Mesodermal cell (in vitro differentiated cells): ENCODE data around the gene BFSP2.
"Not testable (repeated sequence)": the region's sequence is repeated elsewhere in the genome, so short reads cannot be mapped to it uniquely, and the experiment has no call there.

Experiments used
- H3K27ac ChIP-seq: 2 replicates; pipeline ENCODE4 v1.7.0; 2013; ENCODE audit warnings: mild to moderate bottlenecking, low read depth, low read length, moderate library complexity; ENCODE audit not compliant: severe bottlenecking
- H3K36me3 ChIP-seq: 2 replicates; pipeline ENCODE4 v1.7.1; 2013; ENCODE audit warnings: mild to moderate bottlenecking, low read length, moderate library complexity; ENCODE audit not compliant: control insufficient read depth, insufficient read depth
- H3K4me1 ChIP-seq: one replicate; pipeline ENCODE4 v1.7.1; 2013; ENCODE audit warnings: mild to moderate bottlenecking, low read length; ENCODE audit not compliant: insufficient read depth, control insufficient read depth, poor library complexity, severe bottlenecking
- H3K4me3 ChIP-seq: 2 replicates; pipeline ENCODE4 v1.7.0; 2013; ENCODE audit warnings: low read length, control low read depth, mild to moderate bottlenecking; ENCODE audit not compliant: insufficient read depth, poor library complexity, severe bottlenecking; ENCODE audit errors: extremely low read depth
- H3K9me3 ChIP-seq: 2 replicates; pipeline ENCODE4 v1.7.1; 2013; ENCODE audit warnings: mild to moderate bottlenecking, low read length, moderate library complexity; ENCODE audit not compliant: control insufficient read depth
- WGBS, 2 experiments: methylation state at CpG; one replicate each; pipeline ENCODE4 v1.1.5; 2013; ENCODE audit warnings: missing lambda C conversion rate in 2 of 2; ENCODE audit not compliant: insufficient coverage in 2 of 2; 5-methylcytosine and 5-hydroxymethylcytosine counted together

BFSP2 gene

GRCh38 chr3:133515127-133515526 lies 115.3 kb downstream of the BFSP2 start:
- Histone ChIP-seq H3K36me3 (no peaks in the 10 kb centered on the region), H3K9me3 (no peaks in the 10 kb centered on the region), H3K4me3 (no peak overlapping the region), H3K27ac (no peak overlapping the region), H3K4me1 (no peaks in the 10 kb centered on the region)
- WGBS, 2 experiments: 85 to 92% methylated on average over 1 of the region's 1 CpG

- no peak overlapping the region for H3K27ac ChIP-seq
- no peak overlapping the region for H3K4me3 ChIP-seq
- H3K36me3 ChIP-seq: no peaks in the 10 kb centered on the region
- no peaks in the 10 kb centered on the region for H3K4me1 ChIP-seq
- no peaks in the 10 kb centered on the region for H3K9me3 ChIP-seq
These were observed 120.4 kb downstream of the BFSP2 start for GRCh38 chr3:133520286-133520685.

GRCh38 chr3:133520938-133521337 lies 121.1 kb downstream of the BFSP2 start:
- 95% methylated on average over 3 of the region's 4 CpGs; no CpG with 5 or more reads in 1 of the 2 experiments for WGBS, 2 experiments
- not testable (repeated sequence) for H3K36me3 ChIP-seq, H3K27ac ChIP-seq, H3K9me3 ChIP-seq, H3K4me3 ChIP-seq, H3K4me1 ChIP-seq

- Histone ChIP-seq H3K9me3 (no peaks in the 10 kb centered on the region), H3K4me1 (no peaks in the 10 kb centered on the region), H3K27ac (no peak overlapping the region), H3K36me3 (no peaks in the 10 kb centered on the region), H3K4me3 (no peak overlapping the region)
- WGBS, 2 experiments: 52 to 54% methylated on average over 3 to 4 of the region's 5 CpGs
These were observed 122.1 kb downstream of the BFSP2 start for GRCh38 chr3:133521946-133522345.

- WGBS, 2 experiments: 80% methylated on average over 1 of the region's 3 CpGs; no CpG with 5 or more reads in 1 of the 2 experiments
- not testable (repeated sequence) for H3K9me3 ChIP-seq, H3K4me1 ChIP-seq, H3K27ac ChIP-seq, H3K36me3 ChIP-seq, H3K4me3 ChIP-seq
These were observed 123.9 kb downstream of the BFSP2 start for GRCh38 chr3:133523758-133524157.
